ENCODE results near the gene DPH7.
"Not testable (repeated sequence)": the region's sequence is repeated elsewhere in the genome, so short reads cannot be mapped to it uniquely, and the experiment has no call there.

Gene DPH7

GRCh38 chr9:137575716-137576411 lies 2.9 kb downstream of the DPH7 start:
- no peak for TF ChIP-seq CTCF (IDR thresholded peaks at IDR 0.05; ENCODE audit: low read depth, low read length)
- DNase-seq (ENCODE audit: extremely low read depth, low read depth), result no peak

GRCh38 chr9:137575364-137575715 lies 3.4 kb downstream of the DPH7 start:
- DNase-seq (ENCODE audit: extremely low read depth, low read depth), result no peak
- no peak for TF ChIP-seq CTCF (IDR thresholded peaks at IDR 0.05; ENCODE audit: low read depth, low read length)

- DNase-seq (ENCODE audit: extremely low read depth, low read depth), result no peak
- no peak for TF ChIP-seq CTCF (IDR thresholded peaks at IDR 0.05; ENCODE audit: low read depth, low read length)
Measured at GRCh38 chr9:137574192-137574591, 4.5 kb downstream of the DPH7 start.

GRCh38 chr9:137570566-137570965 lies 8.2 kb downstream of the DPH7 start:
- TF ChIP-seq CTCF (IDR thresholded peaks at IDR 0.05; ENCODE audit: low read depth, low read length), result no peak
- no peak for DNase-seq (ENCODE audit: extremely low read depth, low read depth)

GRCh38 chr9:137569609-137570203 lies 9.0 kb downstream of the DPH7 start:
- no peak for DNase-seq (ENCODE audit: extremely low read depth, low read depth)
- no peak for TF ChIP-seq CTCF (IDR thresholded peaks at IDR 0.05; ENCODE audit: low read depth, low read length)

GRCh38 chr9:137568445-137568844 lies 10.3 kb downstream of the DPH7 start:
- not testable (repeated sequence) for DNase-seq (ENCODE audit: extremely low read depth, low read depth)

GRCh38 chr9:137564817-137565411 lies 13.8 kb downstream of the DPH7 start:
- no peak for DNase-seq (ENCODE audit: extremely low read depth, low read depth)
- no peak for TF ChIP-seq CTCF (IDR thresholded peaks at IDR 0.05; ENCODE audit: low read depth, low read length)
